Activated CD4-positive, alpha-beta T cell treated with anti-CD3 and anti-CD28 coated beads, Interleukin-2, amount 50 U/mL, for 1 hour (primary cell): ENCODE measurements around the gene MRGPRX3.

Source experiments
- DNase-seq: peaks from one replicate; pipeline ENCODE4 v3.0.0-alpha.2; 2020

MRGPRX3 gene

DNA sequence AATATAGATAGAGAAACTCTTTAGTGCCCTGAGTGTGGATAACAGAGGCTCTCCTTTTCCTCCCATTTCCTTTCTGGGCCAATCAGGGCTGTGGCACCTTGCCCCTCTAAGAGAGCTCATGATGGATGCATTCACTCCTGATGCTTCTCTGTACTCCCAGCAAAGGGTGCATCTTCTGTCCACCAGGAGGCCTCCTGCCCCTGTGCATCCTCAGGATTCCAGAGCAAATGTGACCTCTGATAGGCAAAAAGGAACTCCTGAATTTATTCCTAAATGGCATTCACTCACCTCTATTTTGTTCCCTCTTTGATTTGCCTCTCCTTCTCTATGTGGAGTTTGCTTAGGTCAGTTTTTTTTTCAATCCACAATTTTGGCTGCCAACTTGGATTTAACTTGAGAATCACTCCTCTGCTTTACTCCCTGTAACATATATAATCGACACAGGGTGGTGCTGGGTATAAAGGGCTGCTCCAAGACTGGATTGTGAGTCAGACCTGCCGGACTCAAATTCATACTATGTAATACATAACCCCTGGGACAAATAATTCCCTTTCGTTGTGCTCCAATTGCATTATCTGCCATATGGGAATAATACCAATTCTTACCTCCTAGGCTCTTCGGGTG is 39.1 kb downstream of the MRGPRX3 start:
- peak; percentile 2 for DNase-seq

- DNase-seq = no peak
Measured at GRCh38 chr11:18172666-18173065, 40.3 kb downstream of the MRGPRX3 start, which contains the start of gene MRGPRX4. Gene MRGPRX4, plus strand, starts transcription at chr11:18172837. Its CDS starts 420 bp downstream, at chr11:18173257.

DNA sequence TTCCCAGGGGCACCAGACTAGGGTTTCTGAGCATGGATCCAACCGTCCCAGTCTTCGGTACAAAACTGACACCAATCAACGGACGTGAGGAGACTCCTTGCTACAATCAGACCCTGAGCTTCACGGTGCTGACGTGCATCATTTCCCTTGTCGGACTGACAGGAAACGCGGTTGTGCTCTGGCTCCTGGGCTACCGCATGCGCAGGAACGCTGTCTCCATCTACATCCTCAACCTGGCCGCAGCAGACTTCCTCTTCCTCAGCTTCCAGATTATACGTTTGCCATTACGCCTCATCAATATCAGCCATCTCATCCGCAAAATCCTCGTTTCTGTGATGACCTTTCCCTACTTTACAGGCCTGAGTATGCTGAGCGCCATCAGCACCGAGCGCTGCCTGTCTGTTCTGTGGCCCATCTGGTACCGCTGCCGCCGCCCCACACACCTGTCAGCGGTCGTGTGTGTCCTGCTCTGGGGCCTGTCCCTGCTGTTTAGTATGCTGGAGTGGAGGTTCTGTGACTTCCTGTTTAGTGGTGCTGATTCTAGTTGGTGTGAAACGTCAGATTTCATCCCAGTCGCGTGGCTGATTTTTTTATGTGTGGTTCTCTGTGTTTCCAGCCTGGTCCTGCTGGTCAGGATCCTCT is 41.0 kb downstream of the MRGPRX3 start:
- DNase-seq = no peak
